A673 (cell line): ENCODE data around the gene ATP2A2. TPM values are rescaled to one million over a fixed set of nuclear protein-coding genes. Genes with fewer than 3 reads are reported as not detected.
A peak's percentile ranks its signal among the peaks of the same experiment; 100 is the strongest.

Experiments
- BruUV-seq: library from RNA; stranded (reverse); fragments of 400-500 nt; replicated peaks from 2 replicates; lab custom pipeline; 2021; lab: Mats Ljungman, UMichigan
- CTCF ChIA-PET: fragments of 300-600 bp; sonication (Branson Sonifier 250); formaldehyde crosslinking; loops from one replicate; lab custom pipeline; 2022; ENCODE audit warnings: antibody characterized with exemption; lab: Charles Lee
- POLR2A ChIA-PET: fragments of 300-600 bp; sonication (Branson Sonifier 250); formaldehyde crosslinking; loops from one replicate; lab custom pipeline; 2022; ENCODE audit warnings: antibody characterized with exemption; ENCODE audit not compliant: low non-redundant PET; lab: Charles Lee
- DNase-seq: peaks from one replicate; pipeline ENCODE4 v3.0.0-alpha.2; 2015; ENCODE audit warnings: low spot score
- H3K27ac ChIP-seq: fragments of 200-600 bp; sonication (generic); 2 replicates; pipeline ENCODE4 v1.5.1; 2016; ENCODE audit warnings: mixed run types, low read depth, mild to moderate bottlenecking, mixed read lengths, antibody characterized with exemption, low read length; ENCODE audit not compliant: poor library complexity, severe bottlenecking
- H3K27me3 ChIP-seq: fragments of 200-600 bp; sonication (generic); replicated peaks from 2 replicates; pipeline ENCODE4 v1.6.1; 2017; ENCODE audit warnings: mixed run types, low read depth, mild to moderate bottlenecking, mixed read lengths, antibody characterized with exemption, low read length; ENCODE audit not compliant: insufficient read depth, poor library complexity
- H3K36me3 ChIP-seq: fragments of 200-600 bp; sonication (generic); 2 replicates; pipeline ENCODE4 v1.6.1; 2016; ENCODE audit warnings: mixed run types, mild to moderate bottlenecking, mixed read lengths, antibody characterized with exemption, low read length; ENCODE audit not compliant: insufficient read depth, poor library complexity, severe bottlenecking
- H3K4me1 ChIP-seq: fragments of 200-600 bp; sonication (generic); 2 replicates; pipeline ENCODE4 v1.6.1; 2017; ENCODE audit warnings: mixed run types, mild to moderate bottlenecking, mixed read lengths, antibody characterized with exemption, low read length; ENCODE audit not compliant: insufficient read depth, poor library complexity, severe bottlenecking
- H3K4me3 ChIP-seq: fragments of 200-600 bp; sonication (generic); 2 replicates; pipeline ENCODE4 v1.5.1; 2016; ENCODE audit warnings: low read depth, mixed run types, mild to moderate bottlenecking, mixed read lengths, low read length; ENCODE audit not compliant: poor library complexity, severe bottlenecking
- H3K9me3 ChIP-seq: fragments of 200-600 bp; sonication (generic); 2 replicates; pipeline ENCODE4 v1.6.1; 2016; ENCODE audit warnings: mixed run types, low read depth, mild to moderate bottlenecking, mixed read lengths, antibody characterized with exemption, low read length; ENCODE audit not compliant: poor library complexity, severe bottlenecking
- EZH2 ChIP-seq: fragments of 200-600 bp; sonication (generic); IDR thresholded peaks from 2 replicates; pipeline ENCODE4 v1.6.1; 2017; ENCODE audit warnings: borderline replicate concordance, low read depth, mild to moderate bottlenecking, mixed read lengths, antibody characterized with exemption, low read length; ENCODE audit not compliant: poor library complexity, severe bottlenecking
- intact Hi-C: fragments of 100-400 bp; cut with micrococcal nuclease; formaldehyde crosslinking; loops from one replicate; pipeline ENCODE4 v1.10.0; 2022; ENCODE audit not compliant: unreplicated experiment
- total RNA-seq: library from RNA; stranded (reverse); gene quantifications from 2 replicates; pipeline ENCODE4 v1.2.3, GENCODE V29; 2021
- TF ChIP-seq, protein P1 (sequence below): fragments of 300-800, 200-600 bp; sonication (generic); conservative IDR thresholded peaks from 2 replicates; pipeline ENCODE4 v1.5.1; 2017; ENCODE audit warnings: low read depth, mild to moderate bottlenecking, antibody characterized with exemption, low read length, moderate library complexity, mixed read lengths

ATP2A2 gene
- total RNA-seq, 1 experiment from 2014 or later = 333 TPM

DNA sequence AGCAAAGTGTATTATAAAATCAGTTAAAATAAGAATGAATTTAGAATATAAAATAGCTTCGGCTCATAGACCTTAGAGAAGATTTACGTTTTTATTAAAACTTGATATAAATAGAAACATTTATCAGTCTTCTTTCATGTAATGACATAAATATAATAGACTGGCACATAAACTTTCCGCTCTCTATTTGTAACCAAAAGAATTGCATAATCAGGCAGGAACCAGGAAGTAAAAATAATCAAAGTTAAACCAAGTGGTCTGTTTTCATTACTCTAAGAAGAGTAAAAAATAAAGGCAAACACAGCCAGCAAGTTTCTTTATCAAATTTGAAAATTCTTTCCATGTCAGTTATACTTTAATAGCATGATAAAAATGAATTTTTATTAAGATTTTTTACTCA, 46.3 kb upstream of the ATP2A2 start:
- Histone ChIP-seq H3K36me3 (no peaks in the 10 kb centered on the region), H3K27me3 (no peaks in the 10 kb centered on the region), H3K27ac (peak overlapping the region; percentile 4), H3K9me3 (no peaks in the 10 kb centered on the region), H3K4me1 (peaks cover 11% of the 10 kb centered on the region), H3K4me3 (no peak overlapping the region)
- ChIA-PET CTCF (no interaction called here), POLR2A (no interaction called here)
- no TSS peak for BruUV-seq
- TF ChIP-seq EZH2 = no peak
- TF ChIP-seq, protein P1, sequence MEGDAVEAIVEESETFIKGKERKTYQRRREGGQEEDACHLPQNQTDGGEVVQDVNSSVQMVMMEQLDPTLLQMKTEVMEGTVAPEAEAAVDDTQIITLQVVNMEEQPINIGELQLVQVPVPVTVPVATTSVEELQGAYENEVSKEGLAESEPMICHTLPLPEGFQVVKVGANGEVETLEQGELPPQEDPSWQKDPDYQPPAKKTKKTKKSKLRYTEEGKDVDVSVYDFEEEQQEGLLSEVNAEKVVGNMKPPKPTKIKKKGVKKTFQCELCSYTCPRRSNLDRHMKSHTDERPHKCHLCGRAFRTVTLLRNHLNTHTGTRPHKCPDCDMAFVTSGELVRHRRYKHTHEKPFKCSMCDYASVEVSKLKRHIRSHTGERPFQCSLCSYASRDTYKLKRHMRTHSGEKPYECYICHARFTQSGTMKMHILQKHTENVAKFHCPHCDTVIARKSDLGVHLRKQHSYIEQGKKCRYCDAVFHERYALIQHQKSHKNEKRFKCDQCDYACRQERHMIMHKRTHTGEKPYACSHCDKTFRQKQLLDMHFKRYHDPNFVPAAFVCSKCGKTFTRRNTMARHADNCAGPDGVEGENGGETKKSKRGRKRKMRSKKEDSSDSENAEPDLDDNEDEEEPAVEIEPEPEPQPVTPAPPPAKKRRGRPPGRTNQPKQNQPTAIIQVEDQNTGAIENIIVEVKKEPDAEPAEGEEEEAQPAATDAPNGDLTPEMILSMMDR = no peak
- no peak for DNase-seq
- intact Hi-C loops = no loop called here

DNA sequence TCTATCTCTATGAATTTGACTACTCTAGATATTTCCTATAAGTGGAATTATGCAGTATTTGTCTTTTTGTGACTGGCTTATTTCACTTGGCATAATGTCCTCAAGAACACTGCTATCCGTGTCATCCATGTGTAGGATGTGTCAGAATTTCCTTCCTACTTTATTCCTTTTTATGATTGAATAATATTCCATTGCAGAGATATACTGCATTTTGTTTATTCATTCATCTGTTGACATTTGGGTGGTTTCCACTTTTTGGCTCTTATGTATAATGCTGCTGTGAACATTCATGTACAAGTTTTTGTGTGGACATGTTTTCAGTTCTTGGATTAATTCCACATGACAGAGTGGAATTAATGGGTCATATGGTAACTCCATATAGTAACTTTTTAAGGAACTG, 45.7 kb upstream of the ATP2A2 start:
- H3K27me3 ChIP-seq = no peaks in the 10 kb centered on the region
- no peak for TF ChIP-seq EZH2
- TF ChIP-seq, protein P1 = no peak
- no TSS peak for BruUV-seq
- no peaks in the 10 kb centered on the region for H3K9me3 ChIP-seq
- POLR2A ChIA-PET = no interaction called here
- no peaks in the 10 kb centered on the region for H3K36me3 ChIP-seq
- H3K4me1 ChIP-seq = peaks cover 11% of the 10 kb centered on the region
- intact Hi-C loops = no loop called here
- no peak overlapping the region for H3K27ac ChIP-seq
- CTCF ChIA-PET = no interaction called here
- DNase-seq = no peak
- no peak overlapping the region for H3K4me3 ChIP-seq

DNA sequence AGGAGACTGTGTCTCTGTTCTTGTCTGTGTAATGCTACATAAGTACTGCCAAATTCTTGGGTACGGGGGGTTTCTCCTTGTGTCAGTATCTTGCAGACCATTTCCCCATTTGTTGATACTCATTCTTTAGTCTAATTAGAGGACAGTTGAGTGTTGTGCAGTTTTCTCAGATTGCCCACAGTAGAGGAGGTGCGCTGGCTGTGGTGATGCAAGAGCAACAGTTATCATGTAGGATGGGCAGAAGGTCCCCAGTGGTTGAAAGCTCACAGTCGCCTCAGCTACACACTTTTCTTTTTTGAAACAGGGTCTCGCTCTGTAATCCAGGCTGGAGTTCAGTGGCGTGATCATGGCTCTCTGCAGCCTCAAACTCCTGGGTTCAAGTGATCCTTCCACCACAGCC, 37.8 kb upstream of the ATP2A2 start:
- Histone ChIP-seq H3K27me3 (no peaks in the 10 kb centered on the region), H3K4me1 (no peaks in the 10 kb centered on the region), H3K9me3 (no peaks in the 10 kb centered on the region), H3K36me3 (no peaks in the 10 kb centered on the region), H3K4me3 (no peak overlapping the region), H3K27ac (no peak overlapping the region)
- DNase-seq = no peak
- TF ChIP-seq, protein P1 = no peak
- POLR2A ChIA-PET = interaction anchor here (0.6 kb wide), 1 partner anchor 41 kb away, joined by 5 read pairs; no protein-coding TSS in a partner anchor
- no TSS peak for BruUV-seq
- CTCF ChIA-PET = no interaction called here
- intact Hi-C loops = no loop called here
